HG02885 (cell line): ENCODE measurements around the gene ECSIT.

Experiments used
- ATAC-seq: cut with Tn5 transposase; IDR thresholded peaks from one replicate; pipeline ENCODE4 v1.9.1; 2021; ENCODE audit warnings: mild to moderate bottlenecking; ENCODE audit not compliant: unreplicated experiment, poor library complexity

The ECSIT gene

DNA sequence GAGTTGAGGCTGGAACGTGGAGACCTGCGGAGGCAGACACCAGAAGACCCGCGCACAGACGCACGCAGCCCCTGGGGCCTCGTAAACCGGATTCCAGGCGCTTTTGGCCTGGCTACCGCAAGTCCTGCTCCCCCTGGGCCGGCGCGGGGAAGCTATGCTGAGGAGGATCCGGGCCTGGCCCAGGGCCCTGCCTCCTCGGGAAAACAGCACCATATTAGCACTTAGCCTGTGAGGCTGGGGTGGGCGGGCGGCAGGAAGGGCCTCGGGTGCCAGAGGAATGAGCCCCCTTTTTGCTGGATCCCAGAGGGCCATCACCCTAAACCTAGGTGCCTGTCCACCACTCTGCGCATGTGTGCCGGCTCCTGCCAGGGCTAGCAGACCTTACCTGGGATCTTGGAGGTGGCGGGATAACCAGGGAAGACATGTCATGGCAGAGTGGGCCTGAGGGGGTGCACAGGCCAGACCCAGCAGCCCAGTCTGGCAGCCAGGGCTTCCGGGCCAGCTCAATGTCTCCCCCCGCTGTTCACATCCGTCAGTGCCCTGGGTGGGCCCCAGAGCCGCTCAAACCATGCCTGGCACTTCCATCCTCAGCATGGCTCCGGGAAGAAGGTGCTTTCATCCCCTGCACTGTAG, 22.8 kb upstream of the ECSIT start:
- no peak for ATAC-seq

GRCh38 chr19:11550265-11550664, 21.3 kb upstream of the ECSIT start:
- no peak for ATAC-seq

DNA sequence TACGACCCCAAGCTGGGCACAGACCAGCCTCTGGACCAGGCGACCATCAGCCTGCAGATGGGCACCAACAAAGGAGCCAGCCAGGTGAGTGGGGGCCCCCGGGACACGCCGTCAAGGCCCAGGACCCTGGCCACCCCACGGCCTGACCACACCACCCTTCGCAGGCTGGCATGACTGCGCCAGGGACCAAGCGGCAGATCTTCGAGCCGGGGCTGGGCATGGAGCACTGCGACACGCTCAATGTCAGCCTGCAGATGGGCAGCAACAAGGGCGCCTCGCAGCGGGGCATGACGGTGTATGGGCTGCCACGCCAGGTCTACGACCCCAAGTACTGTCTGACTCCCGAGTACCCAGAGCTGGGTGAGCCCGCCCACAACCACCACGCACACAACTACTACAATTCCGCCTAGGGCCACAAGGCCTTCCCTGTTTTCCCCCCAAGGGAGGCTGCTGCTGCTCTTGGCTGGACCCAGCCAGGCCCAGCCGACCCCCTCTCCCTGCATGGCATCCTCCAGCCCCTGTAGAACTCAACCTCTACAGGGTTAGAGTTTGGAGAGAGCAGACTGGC, 20.5 kb upstream of the ECSIT start:
- ATAC-seq, result no peak

- no peak for ATAC-seq
Observed at GRCh38 chr19:11547929-11548700, 19.2 kb upstream of the ECSIT start.

GRCh38 chr19:11541238-11541637, 12.3 kb upstream of the ECSIT start:
- ATAC-seq, result no peak

DNA sequence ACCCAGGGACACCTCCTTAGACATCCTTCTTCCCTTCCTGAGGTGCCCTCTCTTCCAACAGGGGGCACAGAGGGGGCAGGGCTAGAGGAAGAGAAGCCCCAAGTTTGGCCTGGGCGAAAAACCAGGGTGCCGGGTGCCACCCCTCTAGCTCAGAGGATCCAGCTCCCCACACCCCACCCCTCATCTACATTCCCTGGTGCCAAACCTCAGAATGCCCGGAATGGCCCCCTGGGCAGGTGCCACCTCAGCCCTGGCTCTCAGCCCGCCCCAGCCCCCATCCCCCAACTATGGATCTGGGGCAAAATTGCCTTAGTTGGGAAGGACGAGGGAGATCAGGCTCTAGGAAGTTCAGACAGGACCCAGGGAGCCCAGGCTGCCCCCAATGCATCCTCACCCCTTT, 11.7 kb upstream of the ECSIT start:
- ATAC-seq, result no peak

DNA sequence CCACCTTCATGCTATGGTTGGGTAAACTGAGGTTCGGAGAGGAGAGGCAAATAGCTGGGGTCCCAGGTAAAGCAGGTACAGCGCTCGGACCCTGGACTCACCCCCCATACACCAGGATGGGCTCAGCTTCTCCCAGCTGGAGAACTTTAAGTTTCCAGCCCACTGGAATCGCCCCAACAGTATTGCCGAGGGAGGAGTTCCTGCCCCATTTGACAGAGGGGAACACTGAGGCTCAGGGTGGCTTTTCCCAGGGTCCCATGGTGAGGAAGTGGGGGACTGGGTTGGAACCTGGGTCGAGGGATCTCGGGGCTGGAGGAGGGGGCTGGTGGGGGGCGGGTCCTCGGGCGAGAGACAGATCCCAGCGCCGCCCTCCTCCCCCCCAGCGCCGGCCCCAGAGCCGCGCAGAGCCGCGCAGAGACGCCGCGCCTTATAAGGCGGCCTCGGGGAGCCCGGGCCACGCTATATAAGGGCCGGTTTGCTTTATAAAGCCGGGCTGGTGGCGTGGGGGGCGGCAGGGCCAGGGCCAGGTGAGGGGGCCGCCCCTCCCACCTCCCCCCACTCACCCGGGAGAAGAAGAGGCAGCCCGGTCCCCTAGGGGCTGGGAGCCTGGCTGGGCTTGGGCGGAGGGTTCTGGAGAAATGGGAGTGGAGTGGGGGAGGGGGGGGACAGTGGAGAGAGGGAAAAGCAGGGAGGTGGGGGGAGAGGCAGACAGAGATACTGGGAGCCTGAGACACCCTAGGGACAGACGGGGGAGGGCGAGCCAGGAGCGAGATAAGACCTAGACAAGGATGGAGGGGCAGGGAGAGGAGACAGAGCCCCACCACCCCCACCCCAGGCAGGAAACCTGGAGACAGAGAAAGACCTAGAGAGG, 10.8 kb upstream of the ECSIT start:
- no peak for ATAC-seq

DNA sequence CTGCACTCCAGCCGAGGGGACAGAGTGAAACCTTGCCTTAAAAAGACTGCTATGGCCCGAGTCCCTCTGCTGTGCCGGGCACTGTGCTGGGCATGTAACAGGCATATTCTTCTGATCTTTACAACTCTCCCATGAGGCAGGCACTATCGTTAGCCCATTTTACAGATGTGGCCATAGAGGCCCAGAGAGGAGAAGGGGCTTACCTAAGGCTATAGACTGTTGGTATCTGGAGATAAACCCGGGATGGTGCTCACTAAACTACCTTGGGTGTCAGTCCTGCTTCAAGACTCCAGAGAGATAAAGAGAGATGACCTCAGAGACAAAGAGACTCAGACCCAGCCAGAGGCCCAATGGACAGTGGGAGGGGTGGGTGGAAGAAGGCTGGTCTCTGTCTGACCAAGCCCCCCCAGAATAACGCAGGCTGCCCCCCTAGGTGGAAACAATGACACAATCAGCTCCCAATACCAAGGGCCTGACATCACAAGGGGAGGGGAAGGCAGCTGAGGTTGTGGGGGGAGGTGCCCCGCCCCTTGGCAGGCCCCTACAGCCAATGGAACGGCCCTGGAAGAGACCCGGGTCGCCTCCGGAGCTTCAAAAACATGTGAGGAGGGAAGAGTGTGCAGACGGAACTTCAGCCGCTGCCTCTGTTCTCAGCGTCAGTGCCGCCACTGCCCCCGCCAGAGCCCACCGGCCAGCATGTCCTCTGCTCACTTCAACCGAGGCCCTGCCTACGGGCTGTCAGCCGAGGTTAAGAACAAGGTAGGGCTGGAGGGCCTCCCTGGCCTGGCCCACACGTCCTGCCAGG, 9.5 kb upstream of the ECSIT start, which contains the start of gene CNN1:
Gene CNN1, plus strand, starts transcription at position 620 of the 805 bp plus-strand sequence. Its CDS starts 77 bp downstream, at position 697.
- no peak for ATAC-seq

- peak; percentile 61 for ATAC-seq
Observed at GRCh38 chr19:11535792-11536595, 7.1 kb upstream of the ECSIT start.

GRCh38 chr19:11534948-11535347, 6.0 kb upstream of the ECSIT start:
- no peak for ATAC-seq

DNA sequence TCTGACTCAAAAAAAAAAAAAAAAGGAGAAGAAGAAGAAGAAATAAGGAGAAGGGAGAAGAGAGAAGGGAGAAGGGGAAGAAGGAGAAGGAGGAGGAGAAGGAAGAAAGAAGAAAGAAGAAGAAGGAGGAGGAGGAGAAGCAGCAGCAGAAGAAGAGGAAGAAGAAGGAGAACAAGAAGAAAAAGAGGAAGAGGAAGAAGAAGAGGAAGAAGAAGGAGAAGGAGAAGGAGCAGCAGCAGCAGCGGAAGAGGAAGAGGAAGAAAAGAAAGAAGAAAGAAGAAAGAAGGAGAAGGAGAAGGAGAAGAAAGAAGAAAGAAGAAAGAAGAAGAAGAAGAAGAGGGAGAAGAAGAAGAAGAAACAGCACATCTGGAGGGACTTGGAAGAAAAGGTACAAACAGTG, 5.6 kb upstream of the ECSIT start:
- no peak for ATAC-seq

DNA sequence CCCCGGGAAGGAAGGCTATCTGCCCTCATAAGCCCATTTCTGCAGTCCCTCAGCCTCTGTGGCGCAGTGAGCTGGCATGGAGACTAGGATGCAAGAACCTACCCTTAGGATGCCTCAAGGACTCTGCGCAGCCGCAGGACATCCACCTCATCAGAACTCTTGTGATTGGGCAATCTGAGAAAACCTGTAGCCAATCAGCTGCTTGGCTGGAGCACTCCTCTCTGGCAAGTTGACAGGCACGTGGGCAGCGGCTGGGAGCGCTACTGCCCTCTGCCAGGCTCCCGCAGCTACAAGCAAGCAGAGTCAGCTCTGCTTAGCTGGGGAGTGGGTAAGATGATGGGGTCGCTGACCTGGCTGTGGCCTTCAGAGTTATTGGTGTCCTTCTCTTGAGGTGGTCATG, 1.5 kb upstream of the ECSIT start:
- ATAC-seq, result no peak

DNA sequence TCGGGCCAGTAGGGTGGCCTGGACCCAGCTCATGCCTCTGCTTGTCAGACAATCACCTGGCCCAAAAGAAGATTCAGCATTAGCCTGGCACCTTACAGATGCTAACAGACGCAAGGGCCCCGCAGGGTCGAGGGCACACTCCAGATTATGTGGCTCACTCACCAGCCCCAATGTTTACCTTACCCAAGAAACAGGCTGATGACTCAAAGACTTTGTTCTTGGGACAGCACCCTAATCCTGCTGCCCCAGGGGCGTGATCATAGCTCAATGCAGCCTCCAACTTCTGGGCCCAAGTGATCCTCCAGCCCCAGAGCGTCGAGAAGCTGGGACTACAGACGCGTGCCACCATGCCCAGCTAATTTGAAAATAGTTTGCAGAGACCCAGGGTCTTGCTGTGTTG, 9.8 kb downstream of the ECSIT start:
- no peak for ATAC-seq

GRCh38 chr19:11513946-11514345, 15.0 kb downstream of the ECSIT start:
- no peak for ATAC-seq

GRCh38 chr19:11510444-11510843, 18.5 kb downstream of the ECSIT start:
- no peak for ATAC-seq

DNA sequence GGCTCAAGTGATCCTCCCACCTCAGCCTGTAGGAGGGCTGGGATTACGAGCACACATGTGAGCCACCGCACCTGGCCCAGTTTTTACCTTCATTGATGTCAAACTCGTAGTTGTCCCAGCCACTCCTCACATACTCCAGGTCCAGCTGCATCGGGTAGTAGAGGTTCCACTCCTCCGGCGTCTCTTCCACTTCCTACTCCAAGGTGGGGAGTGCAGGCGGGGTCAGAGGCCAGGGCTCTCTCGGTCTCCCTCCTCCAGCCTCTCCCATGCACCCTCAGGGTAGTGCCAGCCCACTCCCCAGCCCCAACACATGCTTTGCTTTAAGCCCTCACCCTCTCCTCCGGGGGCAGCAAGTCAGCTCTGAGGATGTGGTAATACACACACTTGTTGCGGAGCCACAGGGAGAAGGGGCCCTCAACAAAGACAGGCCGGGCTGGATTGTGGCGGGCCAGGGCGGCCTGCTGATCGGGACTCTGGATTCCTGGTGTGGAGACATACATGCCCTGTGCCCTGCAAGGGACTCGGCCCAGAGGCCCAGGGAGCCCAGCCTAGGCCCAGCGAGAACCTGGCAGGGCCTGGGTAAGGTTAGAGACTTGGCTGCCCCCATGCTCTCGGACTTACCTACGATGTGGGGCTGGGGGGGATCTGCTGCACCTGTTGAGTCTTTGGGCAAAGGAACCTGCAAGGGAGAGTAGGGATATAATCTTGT, 21.4 kb downstream of the ECSIT start:
- no peak for ATAC-seq

DNA sequence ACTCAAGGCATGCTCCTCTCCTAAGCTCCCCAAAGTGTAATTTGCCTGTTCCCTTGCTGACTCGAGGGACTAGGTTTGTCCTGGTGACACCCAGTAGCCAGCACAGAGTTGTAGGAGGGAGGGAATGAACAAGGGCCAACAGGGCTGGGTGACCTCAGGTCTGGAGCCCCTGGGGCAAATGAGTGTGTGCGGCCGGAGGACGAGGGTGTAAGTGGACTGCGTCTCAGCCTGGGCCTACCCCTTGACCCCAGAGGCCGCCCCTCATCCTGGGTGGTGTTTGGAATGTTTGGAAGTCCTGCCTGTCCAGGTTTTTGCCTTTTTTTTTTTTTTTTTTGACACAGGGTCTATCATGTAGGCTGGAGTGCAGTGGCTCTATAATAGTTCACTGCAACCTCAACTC, 22.0 kb downstream of the ECSIT start:
- no peak for ATAC-seq

- peak; percentile 19 for ATAC-seq
Observed at GRCh38 chr19:11506101-11506555, 22.8 kb downstream of the ECSIT start.
